Endodermal cell (in vitro differentiated cells): ENCODE data around the gene RALBP1. TPM values are rescaled to one million over a fixed set of nuclear protein-coding genes. Genes with fewer than 3 reads are reported as not detected.
"Not testable (repeated sequence)": the region's sequence is repeated elsewhere in the genome, so short reads cannot be mapped to it uniquely, and the experiment has no call there.

Experiments used
- DNase-seq: peaks from one replicate; pipeline ENCODE4 v3.0.0-alpha.2; 2017
- H3K27ac ChIP-seq: 2 replicates; pipeline ENCODE4 v1.5.1; 2013; ENCODE audit warnings: mild to moderate bottlenecking, low read depth, low read length, moderate library complexity
- H3K27me3 ChIP-seq: 2 replicates; pipeline ENCODE4 v1.6.1; 2013; ENCODE audit warnings: mild to moderate bottlenecking, low read length, moderate library complexity; ENCODE audit not compliant: insufficient read depth, control insufficient read depth, poor library complexity, severe bottlenecking
- H3K36me3 ChIP-seq: 2 replicates; pipeline ENCODE4 v1.7.0; 2013; ENCODE audit warnings: mild to moderate bottlenecking, low read length, moderate library complexity; ENCODE audit not compliant: control insufficient read depth, insufficient read depth
- H3K4me1 ChIP-seq: one replicate; pipeline ENCODE4 v1.7.0; 2013; ENCODE audit warnings: low read length; ENCODE audit not compliant: control insufficient read depth, insufficient read depth
- H3K4me3 ChIP-seq: 2 replicates; pipeline ENCODE4 v1.5.1; 2013; ENCODE audit warnings: mild to moderate bottlenecking, low read length, moderate library complexity
- H3K9ac ChIP-seq: 2 replicates; pipeline ENCODE4 v1.6.1; 2013; ENCODE audit warnings: mild to moderate bottlenecking, low read length, moderate library complexity; ENCODE audit not compliant: poor library complexity, severe bottlenecking; ENCODE audit errors: extremely low read depth
- H3K9me3 ChIP-seq: 2 replicates; pipeline ENCODE4 v1.6.1; 2013; ENCODE audit warnings: mild to moderate bottlenecking, low read length, moderate library complexity; ENCODE audit not compliant: control insufficient read depth
- H3K27ac Mint-ChIP-seq: 2 replicates; pipeline ENCODE4 v1.8.0; 2020; ENCODE audit warnings: mixed read lengths
- H3K27me3 Mint-ChIP-seq: 2 replicates; pipeline ENCODE4 v1.8.0; 2021; ENCODE audit warnings: mild to moderate bottlenecking, mixed read lengths; ENCODE audit not compliant: insufficient read depth
- H3K36me3 Mint-ChIP-seq: 2 replicates; pipeline ENCODE4 v1.8.0; 2020; ENCODE audit warnings: low read depth, mixed read lengths
- H3K4me1 Mint-ChIP-seq: 2 replicates; pipeline ENCODE4 v1.8.0; 2020; ENCODE audit warnings: mixed read lengths
- H3K4me3 Mint-ChIP-seq: 2 replicates; pipeline ENCODE4 v1.8.0; 2020; ENCODE audit warnings: mild to moderate bottlenecking, moderate library complexity, mixed read lengths
- H3K9me3 Mint-ChIP-seq: 2 replicates; pipeline ENCODE4 v1.8.0; 2020; ENCODE audit warnings: mild to moderate bottlenecking, mixed read lengths
- CTCF ChIP-seq: fragments of 200-600 bp; sonication (generic); conservative IDR thresholded peaks from 2 replicates; pipeline ENCODE4 v1.5.0; 2021; ENCODE audit warnings: antibody characterized with exemption, mild to moderate bottlenecking
- WGBS, 2 experiments: methylation state at CpG; one replicate each; pipeline versions ENCODE4 v1.1.5 to v1.1.7; 2013; ENCODE audit warnings: missing lambda C conversion rate in 2 of 2, mixed read lengths in 1 of 2; ENCODE audit not compliant: insufficient coverage in 1 of 2, insufficient read length in 1 of 2; 5-methylcytosine and 5-hydroxymethylcytosine counted together
- total RNA-seq, 2 donors: library from RNA; stranded (reverse); fragmentation: NEBNext Ultra II Directional in 1 of 2; extraction: Animal tissue kit (Norgen Biotek cat#: 25700) in 1 of 2; gene quantifications; 2 replicates in 1 of 2; 3 replicates in 1 of 2; pipeline ENCODE4 v1.2.1, GENCODE V29; 2021

Gene RALBP1
- total RNA-seq, 2 donors from 2014 or later: 60.5 to 64.9 TPM

- Mint-ChIP-seq H3K36me3 (no peaks in the 10 kb centered on the region), H3K9me3 (peaks cover 26% of the 10 kb centered on the region), H3K4me1 (peaks cover 15% of the 10 kb centered on the region), H3K4me3 (no peak overlapping the region), H3K27me3 (no peaks in the 10 kb centered on the region), H3K27ac (no peak overlapping the region)
- DNase-seq: no peak
- Histone ChIP-seq H3K4me3 (no peak overlapping the region), H3K27ac (no peak overlapping the region), H3K27me3 (no peaks in the 10 kb centered on the region), H3K9me3 (peaks cover 37% of the 10 kb centered on the region), H3K9ac (no peak overlapping the region), H3K36me3 (no peaks in the 10 kb centered on the region), H3K4me1 (peaks cover 4% of the 10 kb centered on the region)
- no peak for TF ChIP-seq CTCF
Observed at GRCh38 chr18:9469685-9470084, 5.6 kb upstream of the RALBP1 start.

GRCh38 chr18:9474108-9474982 is 968 bp upstream of the RALBP1 start:
- no peaks in the 10 kb centered on the region for H3K27me3 Mint-ChIP-seq
- H3K4me1 Mint-ChIP-seq: peaks cover 21% of the 10 kb centered on the region
- peak; percentile 11 for TF ChIP-seq CTCF
- H3K9me3 ChIP-seq: peaks cover 9% of the 10 kb centered on the region
- H3K36me3 Mint-ChIP-seq: peaks cover 12% of the 10 kb centered on the region
- peak overlapping the region; percentile 75 for H3K9ac ChIP-seq
- peak; percentile 59 for DNase-seq
- no peaks in the 10 kb centered on the region for H3K27me3 ChIP-seq
- peaks cover 4% of the 10 kb centered on the region for H3K4me1 ChIP-seq
- no peaks in the 10 kb centered on the region for H3K9me3 Mint-ChIP-seq
- peak overlapping the region; percentile 86 for H3K27ac ChIP-seq
- H3K27ac Mint-ChIP-seq: peak overlapping the region; percentile 92
- WGBS, 2 experiments: 40 to 76% methylated on average over 16 to 37 of the region's 37 CpGs
- H3K36me3 ChIP-seq: peaks cover 10% of the 10 kb centered on the region
- peak overlapping the region; percentile 79 for H3K4me3 Mint-ChIP-seq
- H3K4me3 ChIP-seq: peak overlapping the region; percentile 89

GRCh38 chr18:9475643-9476591 is 604 bp downstream of the RALBP1 start:
- Histone ChIP-seq H3K9ac (peak overlapping the region; percentile 42), H3K36me3 (peaks cover 19% of the 10 kb centered on the region), H3K27ac (peak overlapping the region; percentile 41), H3K9me3 (peaks cover 4% of the 10 kb centered on the region), H3K4me3 (peak overlapping the region; percentile 88), H3K27me3 (no peaks in the 10 kb centered on the region), H3K4me1 (peaks cover 4% of the 10 kb centered on the region)
- WGBS, 2 experiments: 2 to 9% methylated on average over 12 to 56 of the region's 59 CpGs
- Mint-ChIP-seq H3K36me3 (peaks cover 19% of the 10 kb centered on the region), H3K4me1 (peaks cover 21% of the 10 kb centered on the region), H3K9me3 (no peaks in the 10 kb centered on the region), H3K27me3 (no peaks in the 10 kb centered on the region), H3K4me3 (peak overlapping the region; percentile 79), H3K27ac (peak overlapping the region; percentile 2)
- DNase-seq: no peak
- TF ChIP-seq CTCF: no peak

- H3K4me1 Mint-ChIP-seq: peaks cover 21% of the 10 kb centered on the region
- not testable (repeated sequence) for DNase-seq, H3K27ac Mint-ChIP-seq, H3K27me3 ChIP-seq, H3K9me3 ChIP-seq, H3K9ac ChIP-seq, H3K27me3 Mint-ChIP-seq, H3K27ac ChIP-seq, H3K4me1 ChIP-seq, H3K9me3 Mint-ChIP-seq
- Histone ChIP-seq H3K36me3 (peaks cover 28% of the 10 kb centered on the region), H3K4me3 (peak overlapping the region; percentile 88)
- H3K4me3 Mint-ChIP-seq: peak overlapping the region; percentile 79
- WGBS, 2 experiments: 86 to 94% methylated on average over 6 to 12 of the region's 12 CpGs
- peaks cover 27% of the 10 kb centered on the region for H3K36me3 Mint-ChIP-seq
Observed at GRCh38 chr18:9476949-9477348, 1.6 kb downstream of the RALBP1 start.
